Immature natural killer cell (primary cell): ENCODE measurements around the gene KIF13A. TPM values are rescaled to one million over a fixed set of nuclear protein-coding genes. Genes with fewer than 3 reads are reported as not detected.

Experiments
- DNase-seq, 3 donors: peaks; one replicate each; pipeline ENCODE4 v3.0.0; 2022; ENCODE audit warnings: mixed read lengths in 1 of 3
- H3K27ac Mint-ChIP-seq, 6 donors: one replicate each; pipeline ENCODE4 v1.8.0; 2020; ENCODE audit warnings: mixed read lengths in 6 of 6, mild to moderate bottlenecking in 5 of 6, inconsistent platforms in 4 of 6, moderate library complexity in 3 of 6
- H3K27me3 Mint-ChIP-seq, 3 donors: one replicate each; pipeline ENCODE4 v1.8.0; 2020 to 2021; ENCODE audit warnings: low read depth in 3 of 3, mild to moderate bottlenecking in 3 of 3, mixed read lengths in 3 of 3, moderate library complexity in 3 of 3, inconsistent platforms in 1 of 3
- H3K36me3 Mint-ChIP-seq, 3 donors: one replicate each; pipeline ENCODE4 v1.8.0; 2020; ENCODE audit warnings: mixed read lengths in 3 of 3, inconsistent platforms in 2 of 3, mild to moderate bottlenecking in 2 of 3
- H3K4me1 Mint-ChIP-seq, 2 donors: one replicate each; pipeline ENCODE4 v1.8.0; 2020; ENCODE audit warnings: inconsistent platforms in 2 of 2, mild to moderate bottlenecking in 2 of 2, mixed read lengths in 2 of 2, moderate library complexity in 1 of 2
- H3K4me3 Mint-ChIP-seq, 5 donors: one replicate each; pipeline ENCODE4 v1.8.0; 2020; ENCODE audit warnings: mild to moderate bottlenecking in 5 of 5, mixed read lengths in 5 of 5, inconsistent platforms in 3 of 5, moderate library complexity in 3 of 5
- H3K9me3 Mint-ChIP-seq, 6 donors: one replicate each; pipeline ENCODE4 v1.8.0; 2020; ENCODE audit warnings: mild to moderate bottlenecking in 6 of 6, mixed read lengths in 6 of 6, inconsistent platforms in 4 of 6, moderate library complexity in 3 of 6
- polyA plus RNA-seq, 3 donors: library from polyadenylated mRNA; unstranded; fragments of 300-500 nt; fragmentation: Illumina TruSeq; gene quantifications; one replicate each; pipeline ENCODE4 v1.2.3, GENCODE V29; 2021

KIF13A gene
- polyA plus RNA-seq, 3 donors from 2014 or later = 0.50 to 1.1 (median 0.92) TPM

DNA sequence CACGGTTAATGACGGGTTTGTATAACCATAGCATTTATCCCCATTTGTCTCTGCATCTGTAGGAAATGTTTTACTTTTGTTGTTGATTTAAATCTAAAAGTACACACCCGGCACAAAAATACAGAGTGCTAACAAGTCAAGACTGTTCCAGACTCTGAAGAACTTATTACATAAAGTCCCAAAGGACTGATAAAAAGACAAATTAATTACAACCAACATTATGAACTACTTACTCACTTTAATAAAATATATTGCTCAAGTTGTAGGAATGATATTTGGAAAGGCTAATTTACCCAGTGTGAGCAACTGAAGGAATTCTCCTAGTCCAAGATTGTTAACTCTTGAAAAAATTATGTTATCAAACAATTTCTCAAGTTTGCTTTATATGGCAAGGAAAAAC, 115.6 kb downstream of the KIF13A start:
- peaks cover 1 to 3% (median 1%) of the 10 kb centered on the region in 3 donors for H3K27me3 Mint-ChIP-seq
- H3K9me3 Mint-ChIP-seq = no peaks in the 10 kb centered on the region
- no peak for DNase-seq
- no peak overlapping the region for H3K4me3 Mint-ChIP-seq
- no peaks in the 10 kb centered on the region for H3K4me1 Mint-ChIP-seq
- H3K36me3 Mint-ChIP-seq = peaks cover 0 to 4% (median 0%) of the 10 kb centered on the region in 3 donors
- H3K27ac Mint-ChIP-seq = no peak overlapping the region

DNA sequence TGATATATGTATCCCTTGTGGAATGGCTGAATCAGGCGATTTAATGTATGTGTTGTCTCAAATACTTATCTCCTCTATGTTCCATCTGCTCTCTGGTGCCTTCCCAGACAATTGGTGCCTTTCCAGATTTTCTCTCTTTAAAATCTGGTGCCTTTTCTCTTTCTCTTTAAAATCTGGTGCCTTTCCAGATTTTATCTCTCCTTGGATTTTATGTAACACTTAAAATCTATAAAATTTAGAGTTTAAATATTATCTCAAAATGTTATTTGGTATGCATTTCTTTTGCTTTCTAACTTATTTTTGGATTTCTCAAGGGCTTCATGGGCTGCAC, 116.3 kb downstream of the KIF13A start:
- no peaks in the 10 kb centered on the region for H3K9me3 Mint-ChIP-seq
- H3K27me3 Mint-ChIP-seq = peaks cover 0 to 3% (median 2%) of the 10 kb centered on the region in 3 donors
- H3K36me3 Mint-ChIP-seq = peaks cover 0 to 1% (median 0%) of the 10 kb centered on the region in 3 donors
- no peak overlapping the region for H3K4me3 Mint-ChIP-seq
- H3K4me1 Mint-ChIP-seq = no peaks in the 10 kb centered on the region
- H3K27ac Mint-ChIP-seq = no peak overlapping the region
- no peak for DNase-seq

GRCh38 chr6:17870300-17871188, 116.9 kb downstream of the KIF13A start:
- no peaks in the 10 kb centered on the region for H3K4me1 Mint-ChIP-seq
- no peaks in the 10 kb centered on the region for H3K9me3 Mint-ChIP-seq
- no peak overlapping the region for H3K27ac Mint-ChIP-seq
- no peak for DNase-seq
- no peak overlapping the region for H3K4me3 Mint-ChIP-seq
- peaks cover 0 to 3% (median 2%) of the 10 kb centered on the region in 3 donors for H3K27me3 Mint-ChIP-seq
- H3K36me3 Mint-ChIP-seq = no peaks in the 10 kb centered on the region

GRCh38 chr6:17869753-17870050, 117.7 kb downstream of the KIF13A start:
- Mint-ChIP-seq H3K36me3 (no peaks in the 10 kb centered on the region), H3K4me3 (no peak overlapping the region), H3K4me1 (peaks cover 0 to 1% of the 10 kb centered on the region in 2 donors), H3K27me3 (peaks cover 0 to 3% (median 2%) of the 10 kb centered on the region in 3 donors), H3K9me3 (no peaks in the 10 kb centered on the region), H3K27ac (no peak overlapping the region)
- no peak for DNase-seq

DNA sequence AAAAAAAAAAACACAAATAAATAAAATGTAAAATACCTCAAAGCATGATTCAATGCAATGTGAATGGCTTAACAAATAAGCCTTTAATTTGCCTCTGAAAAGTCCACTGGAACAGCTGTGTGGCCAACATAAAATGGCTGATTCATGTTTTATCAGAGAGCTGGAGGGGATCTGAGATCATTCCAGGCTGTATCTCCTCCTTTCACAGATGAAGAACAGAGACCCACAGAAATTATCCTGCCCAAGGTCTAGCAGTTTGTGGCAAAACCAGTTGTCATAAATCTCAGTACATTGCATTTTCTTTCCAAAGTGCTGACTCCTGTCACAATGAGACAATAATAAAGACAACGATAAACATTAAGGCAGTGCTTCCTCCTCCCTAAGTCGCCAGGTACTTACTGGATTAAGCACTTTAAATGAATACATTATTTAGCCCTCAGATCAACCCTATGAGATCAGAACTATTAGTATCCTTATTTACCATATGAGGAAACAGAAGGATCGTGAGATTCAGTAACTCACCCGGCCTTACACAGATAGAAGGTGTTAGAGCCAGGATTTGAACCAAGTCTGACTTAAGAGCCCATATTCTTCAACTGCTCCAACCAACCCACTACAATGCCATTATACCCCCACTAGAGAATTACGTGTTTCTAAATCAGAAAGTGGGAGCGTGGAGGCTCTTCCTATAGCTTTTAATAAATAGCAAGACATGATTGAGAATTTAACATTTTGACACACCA, 118.3 kb downstream of the KIF13A start:
- no peak overlapping the region for H3K27ac Mint-ChIP-seq
- H3K27me3 Mint-ChIP-seq = peaks cover 0 to 3% (median 2%) of the 10 kb centered on the region in 3 donors
- DNase-seq = no peak

DNA sequence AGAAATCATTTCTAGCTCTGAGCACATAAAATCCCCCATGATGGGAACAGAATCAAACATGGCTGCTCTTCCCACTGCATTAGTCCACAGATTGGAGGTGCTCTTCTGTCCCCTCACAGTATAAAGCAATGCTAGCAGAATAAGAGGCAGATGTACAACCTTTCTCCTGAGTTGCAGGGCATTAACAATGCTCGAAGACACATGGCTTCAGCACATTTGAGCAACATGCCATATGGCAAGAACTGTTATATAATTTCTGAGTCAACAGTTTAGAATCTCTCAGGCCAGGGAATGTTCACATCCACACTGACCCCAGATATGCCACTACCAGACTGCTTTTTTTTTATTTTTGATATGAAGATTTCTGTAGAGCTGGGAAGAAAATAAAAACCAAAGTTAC, 119.6 kb downstream of the KIF13A start:
- H3K27me3 Mint-ChIP-seq = peaks cover 0 to 3% (median 2%) of the 10 kb centered on the region in 3 donors
- peaks cover 6 to 10% of the 10 kb centered on the region in 2 donors for H3K4me1 Mint-ChIP-seq
- no peaks in the 10 kb centered on the region for H3K36me3 Mint-ChIP-seq
- no peaks in the 10 kb centered on the region for H3K9me3 Mint-ChIP-seq
- H3K27ac Mint-ChIP-seq = no peak overlapping the region
- no peak overlapping the region for H3K4me3 Mint-ChIP-seq
- DNase-seq = no peak

More for the DNA sequence above, 118.3 kb downstream of the KIF13A start:
- Mint-ChIP-seq H3K36me3 (no peaks in the 10 kb centered on the region), H3K4me3 (no peak overlapping the region), H3K4me1 (peaks cover under 1 to 7% of the 10 kb centered on the region in 2 donors), H3K9me3 (no peaks in the 10 kb centered on the region)

DNA sequence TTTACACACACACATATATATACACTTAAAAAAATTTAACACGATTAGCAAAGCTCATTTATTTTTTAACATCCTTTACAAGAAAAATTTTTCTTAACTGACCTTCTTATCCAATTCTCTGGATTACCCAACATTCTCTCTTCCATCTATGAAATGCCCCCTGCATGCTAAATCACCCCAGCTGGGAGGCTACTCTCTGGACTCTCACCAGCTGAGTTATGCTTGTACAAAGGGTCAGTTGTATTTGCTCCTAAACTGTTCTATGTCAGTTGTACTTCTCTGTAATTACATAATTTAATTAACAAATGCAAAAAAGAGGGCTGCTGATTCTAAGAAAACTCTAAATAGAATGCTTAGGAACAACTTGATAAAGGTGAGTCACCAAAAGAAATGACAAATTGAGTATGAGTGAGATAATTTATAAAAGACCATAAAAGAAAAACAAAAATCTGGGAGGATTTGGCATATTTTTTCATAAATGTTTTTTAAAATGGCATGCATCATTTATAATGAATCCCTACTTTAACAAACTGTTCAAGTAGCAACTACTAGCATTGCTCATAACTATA, 120.5 kb downstream of the KIF13A start:
- H3K36me3 Mint-ChIP-seq = no peaks in the 10 kb centered on the region
- H3K27me3 Mint-ChIP-seq = peaks cover 0 to 3% (median 2%) of the 10 kb centered on the region in 3 donors
- H3K4me3 Mint-ChIP-seq = no peak overlapping the region
- H3K4me1 Mint-ChIP-seq = peaks cover 6 to 10% of the 10 kb centered on the region in 2 donors
- H3K9me3 Mint-ChIP-seq = no peaks in the 10 kb centered on the region
- H3K27ac Mint-ChIP-seq = no peak overlapping the region
- DNase-seq = no peak

DNA sequence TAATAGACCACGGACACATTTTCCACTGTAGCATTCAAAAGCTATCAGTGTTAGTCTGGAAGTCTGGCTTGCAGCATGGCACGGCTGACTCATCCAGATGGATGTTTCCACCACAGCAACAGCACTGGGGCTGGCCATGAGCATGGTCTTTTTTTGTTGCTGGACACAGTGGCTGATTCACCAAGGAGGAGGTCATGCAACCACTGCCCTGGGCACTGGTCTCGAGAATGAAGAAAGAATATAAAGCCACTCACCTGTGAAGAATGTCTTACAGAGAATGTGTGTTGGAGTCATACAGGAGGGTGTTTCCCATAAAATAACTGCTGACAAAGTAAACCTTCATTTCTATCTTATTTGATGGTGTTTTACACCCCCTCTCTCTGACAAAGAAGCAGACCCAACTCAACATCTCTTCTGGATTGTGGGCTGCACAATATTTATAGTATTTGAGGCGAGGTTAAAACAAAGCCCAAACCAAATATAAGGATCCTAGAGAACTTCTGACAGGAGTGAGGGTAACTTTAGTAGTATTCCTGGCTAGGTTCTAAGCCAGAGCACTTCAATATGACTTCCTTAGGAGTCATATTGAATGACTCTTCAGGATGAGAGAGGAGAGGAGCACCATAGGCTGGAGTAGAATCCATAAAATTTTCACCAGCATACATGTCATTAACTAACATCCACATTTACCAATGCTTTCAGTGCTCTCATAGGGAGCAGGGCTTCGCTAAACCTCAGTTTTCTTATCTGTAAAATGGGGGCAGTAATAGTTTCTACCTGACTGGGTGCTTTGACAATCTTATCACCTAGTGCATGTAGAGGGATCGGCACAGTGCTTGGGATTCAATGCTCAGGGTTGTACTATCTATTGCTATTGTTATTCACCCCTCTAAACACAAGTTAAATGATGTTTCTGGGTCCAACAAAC, 121.4 kb downstream of the KIF13A start:
- H3K9me3 Mint-ChIP-seq = no peaks in the 10 kb centered on the region
- DNase-seq = no peak
- no peaks in the 10 kb centered on the region for H3K36me3 Mint-ChIP-seq

DNA sequence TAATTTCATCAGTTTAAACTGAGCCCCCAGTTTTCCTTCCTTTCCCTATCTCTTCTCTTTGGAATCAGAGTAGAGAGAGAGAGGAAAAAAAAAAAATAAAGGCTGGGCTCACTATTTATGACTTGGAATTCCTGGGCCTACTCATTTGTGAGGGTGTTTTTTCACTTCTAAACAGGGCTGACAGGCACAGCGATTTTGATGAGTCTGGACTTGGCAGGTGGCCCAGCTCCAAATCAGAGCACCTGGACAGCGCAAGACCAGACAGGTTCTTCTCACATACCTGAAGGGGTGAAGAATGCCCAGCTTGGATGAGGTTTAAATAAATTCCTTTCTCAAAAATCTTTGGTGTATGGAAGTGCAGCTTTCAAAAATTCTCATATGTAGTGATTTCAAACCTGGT, 122.2 kb downstream of the KIF13A start:
- no peak for DNase-seq
- no peak overlapping the region for H3K4me3 Mint-ChIP-seq
- no peak overlapping the region for H3K27ac Mint-ChIP-seq
- H3K36me3 Mint-ChIP-seq = no peaks in the 10 kb centered on the region
- peaks cover 6 to 10% of the 10 kb centered on the region in 2 donors for H3K4me1 Mint-ChIP-seq
- H3K9me3 Mint-ChIP-seq = no peaks in the 10 kb centered on the region
- H3K27me3 Mint-ChIP-seq = peaks cover 0 to 2% (median 0%) of the 10 kb centered on the region in 3 donors

More for the DNA sequence above, 121.4 kb downstream of the KIF13A start:
- peaks cover 0 to 2% (median 0%) of the 10 kb centered on the region in 3 donors for H3K27me3 Mint-ChIP-seq
- H3K4me3 Mint-ChIP-seq = no peak overlapping the region
- H3K4me1 Mint-ChIP-seq = peaks cover 6 to 10% of the 10 kb centered on the region in 2 donors
- H3K27ac Mint-ChIP-seq = no peak overlapping the region

- Mint-ChIP-seq H3K9me3 (no peaks in the 10 kb centered on the region), H3K4me3 (no peak overlapping the region), H3K27me3 (peaks cover 0 to 2% (median 0%) of the 10 kb centered on the region in 3 donors), H3K4me1 (peaks cover 6 to 10% of the 10 kb centered on the region in 2 donors), H3K36me3 (no peaks in the 10 kb centered on the region), H3K27ac (no peak overlapping the region)
- no peak for DNase-seq
These were observed 123.3 kb downstream of the KIF13A start for GRCh38 chr6:17863901-17864754.

GRCh38 chr6:17861361-17861760, 126.1 kb downstream of the KIF13A start:
- no peaks in the 10 kb centered on the region for H3K9me3 Mint-ChIP-seq
- no peaks in the 10 kb centered on the region for H3K36me3 Mint-ChIP-seq
- H3K27me3 Mint-ChIP-seq = no peaks in the 10 kb centered on the region
- DNase-seq = no peak
- H3K4me3 Mint-ChIP-seq = no peak overlapping the region
- H3K27ac Mint-ChIP-seq = no peak overlapping the region
- peaks cover 6 to 10% of the 10 kb centered on the region in 2 donors for H3K4me1 Mint-ChIP-seq

DNA sequence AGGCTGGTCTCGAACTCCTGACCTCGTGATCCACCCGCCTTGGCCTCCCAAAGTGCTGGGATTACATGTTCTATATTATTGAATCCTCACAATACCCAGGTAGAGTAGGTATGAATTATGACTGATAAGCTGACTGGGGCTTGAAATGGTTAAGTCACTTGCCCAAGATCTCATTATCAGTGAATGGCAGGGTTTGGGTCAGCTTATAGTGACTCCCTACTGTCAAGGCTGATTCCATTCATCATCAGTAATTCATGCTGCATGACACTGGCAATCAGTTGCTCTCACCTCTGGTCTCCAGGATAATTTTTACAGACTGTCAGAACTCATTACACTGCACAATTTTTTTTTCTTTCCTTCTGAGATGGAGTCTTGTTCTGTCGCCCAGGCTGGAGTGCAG, 127.6 kb downstream of the KIF13A start:
- Mint-ChIP-seq H3K4me1 (peaks cover 6 to 10% of the 10 kb centered on the region in 2 donors), H3K27ac (no peak overlapping the region), H3K36me3 (peaks cover 0 to 2% (median 1%) of the 10 kb centered on the region in 3 donors), H3K9me3 (no peaks in the 10 kb centered on the region), H3K4me3 (no peak overlapping the region), H3K27me3 (no peaks in the 10 kb centered on the region)
- no peak for DNase-seq
